NCI-H2196 treated with DMSO at 0.1 percent for 48 hours (cell line): ENCODE data around the gene WDR73.
"Not testable (repeated sequence)": the region's sequence is repeated elsewhere in the genome, so short reads cannot be mapped to it uniquely, and the experiment has no call there.

Source experiments
- DNase-seq: peaks from one replicate; lab custom pipeline; 2025; ENCODE audit not compliant: unreplicated experiment; lab: John Stamatoyannopoulos, UW

The WDR73 gene

DNA sequence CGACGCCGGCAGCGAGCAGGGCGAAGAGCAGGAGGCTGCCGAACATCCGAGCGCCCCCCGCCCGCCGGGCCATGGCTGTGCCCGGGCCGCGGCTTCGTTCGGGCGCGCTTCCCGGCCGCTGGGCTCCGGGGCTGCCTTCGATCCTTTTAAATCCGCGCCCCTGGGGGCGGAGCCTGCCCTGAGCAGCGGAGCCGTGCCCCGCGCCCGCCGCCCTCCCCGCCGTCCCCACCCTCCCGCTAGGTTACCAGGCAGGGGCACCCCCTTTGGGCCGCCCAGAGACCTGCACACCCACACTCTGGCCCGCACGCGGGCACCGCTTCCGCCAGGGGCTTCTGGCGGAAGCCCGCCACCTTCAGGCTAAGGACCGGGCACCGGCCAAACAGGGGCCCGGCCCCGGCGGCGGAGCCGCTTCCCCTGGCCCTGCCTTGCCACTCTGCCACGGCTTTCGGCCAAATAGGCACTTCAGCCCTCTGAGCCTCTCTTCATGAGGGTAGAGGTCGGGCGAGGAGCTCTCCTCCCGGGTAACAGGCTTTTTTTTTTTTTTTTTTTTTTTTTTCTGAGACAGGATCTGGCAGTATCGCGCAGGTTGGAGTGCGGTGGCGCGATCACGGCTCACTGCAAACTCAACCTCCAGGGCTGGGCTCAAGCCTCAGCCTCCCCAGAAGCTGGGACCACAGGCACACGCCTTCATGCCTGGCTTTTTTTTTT lies 4.2 kb upstream of the WDR73 start, which contains the start of gene NMB:
TSS of gene NMB (minus strand) at position 120 of the 708 bp plus-strand sequence. CDS start at position 73, 47 bp downstream.
- DNase-seq, result peak; percentile 30

DNA sequence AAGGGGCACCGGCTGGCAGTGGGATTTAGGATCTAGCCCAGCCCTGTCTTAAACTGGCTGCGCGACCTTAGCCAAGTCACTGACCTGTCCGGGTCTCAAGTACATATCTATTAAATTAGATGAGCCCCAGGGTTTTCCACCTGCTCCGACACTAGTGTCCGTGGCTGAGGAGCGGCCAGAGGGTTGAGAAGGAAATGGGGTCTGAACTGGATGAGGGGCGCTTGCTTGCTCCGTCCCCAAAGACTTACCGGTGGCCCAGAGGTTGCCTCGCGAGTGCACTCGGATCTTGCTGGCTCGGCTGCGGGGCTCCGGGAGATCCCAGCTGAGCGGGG lies 3.6 kb upstream of the WDR73 start:
- no peak for DNase-seq

DNA sequence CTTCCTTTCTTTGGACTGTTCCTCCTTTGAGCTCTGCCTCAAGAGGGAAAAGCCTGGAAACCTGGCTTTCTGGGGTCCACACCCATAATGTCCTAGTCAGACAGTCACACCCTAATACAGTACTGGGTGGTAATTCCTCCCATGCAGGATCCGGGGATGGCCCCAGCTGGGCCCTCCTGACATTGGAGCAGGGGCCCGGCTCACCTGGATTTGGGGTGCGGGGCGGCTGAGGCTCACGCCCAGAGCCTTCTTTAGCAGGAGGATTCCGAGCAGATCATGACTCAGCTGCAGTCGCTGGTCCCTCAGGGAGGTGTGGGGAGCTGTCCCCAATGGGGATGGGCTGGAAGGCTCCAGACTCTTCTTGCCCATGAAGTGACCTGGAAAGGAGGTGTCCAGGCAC lies 2.9 kb upstream of the WDR73 start:
- DNase-seq, result no peak

DNA sequence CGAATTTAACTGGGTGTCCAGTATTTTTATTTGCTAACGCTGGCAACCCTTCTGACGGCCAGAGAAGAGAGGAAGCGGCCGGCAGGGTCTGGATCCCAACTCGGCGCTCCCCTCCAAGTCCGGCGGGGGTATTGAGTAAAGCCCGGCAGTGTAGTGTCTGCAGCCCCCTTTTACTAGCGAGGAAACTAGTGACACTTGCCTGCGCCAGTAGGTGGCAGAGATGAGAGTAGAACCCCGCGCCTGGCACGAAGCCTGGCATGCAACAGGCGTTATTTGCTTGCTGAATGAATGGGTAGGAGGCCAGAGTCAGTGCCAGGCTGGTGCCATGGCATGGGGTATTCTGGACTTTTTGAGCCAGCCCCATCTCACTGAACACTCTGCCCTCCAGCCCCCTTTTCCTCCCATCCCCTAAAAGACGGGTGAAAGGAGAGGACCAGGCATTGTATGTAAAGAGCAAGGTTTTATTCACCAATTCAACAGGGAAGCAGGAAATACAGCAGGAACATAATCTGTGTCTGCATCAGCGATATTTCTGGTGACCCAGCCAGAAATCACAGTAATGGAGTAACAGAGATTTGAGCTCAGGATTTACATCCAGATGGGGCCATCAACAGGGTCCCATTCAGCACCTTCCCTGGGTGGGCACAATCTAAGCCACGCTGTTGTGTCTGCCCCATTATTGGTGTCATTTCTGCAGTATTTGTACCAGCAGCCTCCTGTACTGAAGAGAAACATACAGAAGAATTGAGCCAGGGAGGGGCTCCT lies 788 bp upstream of the WDR73 start:
- DNase-seq, result peak; percentile 52

DNA sequence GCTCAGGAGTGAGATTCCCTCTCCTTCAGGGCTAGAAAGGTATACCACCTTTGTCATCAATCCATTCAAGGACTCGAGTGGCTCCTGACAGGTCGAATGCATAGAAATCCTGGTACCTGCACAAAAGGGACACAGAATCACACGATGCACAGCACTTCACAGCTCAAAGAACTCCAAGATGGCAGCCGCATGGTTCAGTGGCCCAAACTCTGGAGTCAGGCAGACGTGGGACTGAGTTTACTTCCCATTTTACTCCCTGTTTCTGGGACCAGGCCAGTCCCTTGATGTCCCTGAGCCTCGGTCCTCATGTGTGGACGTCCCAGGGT lies 536 bp downstream of the WDR73 start:
- no peak for DNase-seq

DNA sequence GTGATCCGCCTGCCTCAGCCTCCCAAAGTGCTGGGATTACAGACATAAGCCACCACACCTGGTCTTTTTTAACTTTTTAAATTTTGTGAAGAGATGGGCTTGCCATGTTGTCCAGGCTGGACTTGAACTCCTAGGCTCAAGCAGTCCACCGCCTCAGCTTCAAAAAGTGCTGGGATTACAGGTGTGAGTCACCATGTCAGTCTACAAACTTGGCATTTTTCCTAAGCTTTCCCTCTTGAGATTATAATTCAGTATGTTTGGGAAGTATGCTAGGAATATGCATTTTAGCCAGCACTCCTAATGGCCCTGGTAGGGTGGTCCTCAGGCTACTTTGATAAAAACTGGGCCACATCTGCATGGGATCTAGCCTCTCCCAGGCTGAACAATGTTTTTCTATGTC lies 4.4 kb downstream of the WDR73 start:
- DNase-seq, result no peak

DNA sequence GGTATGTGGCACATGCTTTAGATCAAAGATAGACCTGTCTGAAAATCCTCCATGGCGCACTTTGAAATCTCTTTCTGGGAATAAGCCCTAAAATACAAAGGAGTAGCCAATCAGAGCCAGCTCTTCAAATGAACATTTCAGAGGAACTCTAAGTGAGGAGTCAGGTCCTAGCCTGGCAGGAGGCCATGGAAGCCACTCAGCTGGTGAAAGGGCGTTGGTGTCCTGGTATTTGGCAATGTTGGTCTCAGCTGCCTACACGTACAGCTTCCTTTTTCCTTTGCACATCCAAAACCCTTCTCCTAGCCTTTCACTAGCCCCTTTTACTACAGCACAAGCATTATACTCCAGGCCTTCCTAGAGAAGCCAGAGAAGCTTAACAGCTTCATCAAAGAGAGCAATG lies 5.5 kb downstream of the WDR73 start:
- DNase-seq, result no peak

DNA sequence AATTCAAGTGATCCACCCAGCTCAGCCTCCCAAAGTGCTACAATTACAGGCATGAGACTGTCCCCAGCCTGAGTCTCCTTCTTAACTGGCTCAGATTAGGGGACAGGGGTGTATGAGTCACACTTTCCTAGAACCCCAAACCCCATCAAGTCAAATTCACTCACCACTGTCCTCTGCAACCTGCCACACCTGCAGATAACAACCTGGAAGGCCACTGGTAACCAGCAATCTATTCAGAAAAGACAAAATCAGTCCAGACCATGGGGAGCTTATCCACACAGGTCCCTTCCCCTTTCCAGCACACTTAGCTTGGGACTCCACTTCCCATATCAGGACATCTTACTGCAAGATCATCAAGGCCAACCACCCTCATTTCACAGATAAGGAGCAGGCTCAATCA lies 6.4 kb downstream of the WDR73 start:
- no peak for DNase-seq

DNA sequence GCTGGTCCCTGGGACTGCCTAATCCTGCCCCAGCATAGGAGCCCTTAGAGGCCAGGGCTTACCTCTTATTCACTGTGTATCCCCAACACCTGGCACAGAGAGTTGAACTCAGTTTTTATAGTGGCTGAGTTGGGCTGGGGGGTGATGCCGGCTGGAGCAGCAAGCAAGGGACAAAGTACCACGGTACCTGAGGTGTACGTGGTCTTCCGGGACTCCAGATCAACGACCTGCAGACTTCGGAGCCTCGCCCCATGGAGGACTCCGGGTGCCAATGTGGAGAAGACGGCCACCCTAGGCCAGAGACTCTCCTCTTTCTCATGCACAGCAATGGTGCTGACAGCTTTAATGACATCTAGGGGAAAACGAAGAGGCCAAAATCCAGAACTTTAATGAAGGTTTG lies 8.1 kb downstream of the WDR73 start:
- no peak for DNase-seq

DNA sequence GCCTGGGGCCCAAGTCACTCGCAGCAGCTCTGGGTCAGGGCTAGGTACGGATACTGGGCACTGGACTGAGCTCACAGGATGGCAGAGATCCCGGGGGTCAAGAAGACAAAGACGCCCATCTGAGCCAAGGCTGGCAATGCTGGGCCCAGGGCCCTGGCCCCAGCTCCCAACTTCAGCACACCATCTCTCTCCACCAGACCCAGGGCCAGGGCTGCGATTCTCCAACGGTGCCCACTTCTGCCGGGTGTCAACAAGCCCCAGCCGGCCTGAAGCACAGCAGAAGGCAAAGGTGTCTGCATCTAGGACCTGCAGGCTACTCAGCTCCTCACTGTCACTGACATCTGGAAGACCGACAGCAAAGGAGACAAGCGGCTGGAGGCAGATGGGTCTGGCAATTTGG lies 8.6 kb downstream of the WDR73 start:
- no peak for DNase-seq

DNA sequence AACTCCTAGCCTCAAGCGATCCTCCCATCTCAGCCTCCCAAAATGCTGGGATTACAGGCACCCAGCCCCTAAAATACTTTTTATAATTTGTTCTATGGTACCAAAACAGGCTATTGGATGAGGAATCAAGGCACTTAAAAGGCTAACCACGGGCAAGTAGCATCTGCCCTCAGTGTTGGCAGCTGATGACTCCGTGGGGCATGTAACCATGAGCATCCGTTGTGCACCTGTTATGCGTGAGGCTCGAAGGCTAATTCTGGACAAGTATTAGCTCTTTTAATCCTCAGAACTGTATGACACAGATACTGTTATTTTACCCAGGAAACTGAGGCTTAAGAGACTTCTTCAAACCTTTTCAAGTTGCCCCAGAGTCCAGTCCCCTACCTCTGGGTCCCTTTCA lies 10.2 kb downstream of the WDR73 start:
- no peak for DNase-seq

DNA sequence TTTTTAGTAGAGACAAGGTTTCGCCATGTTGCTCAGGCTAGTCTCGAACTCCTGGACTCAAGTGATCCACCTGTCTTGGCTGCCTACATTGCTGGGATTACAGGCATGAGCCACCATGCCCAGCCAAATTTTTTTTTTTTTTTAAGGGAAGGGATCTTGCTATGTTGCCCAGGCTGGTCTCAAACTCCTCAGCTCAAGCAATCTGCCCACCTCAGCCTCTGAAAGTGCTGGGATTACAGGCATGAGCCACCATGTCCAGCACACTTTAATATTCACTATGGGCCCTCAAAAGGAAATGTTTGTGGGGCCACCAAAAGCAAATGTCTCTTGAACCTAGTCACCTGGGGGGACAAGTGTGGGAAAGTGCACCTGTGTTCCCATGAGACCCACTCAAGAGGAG lies 11.4 kb downstream of the WDR73 start:
- not testable (repeated sequence) for DNase-seq

DNA sequence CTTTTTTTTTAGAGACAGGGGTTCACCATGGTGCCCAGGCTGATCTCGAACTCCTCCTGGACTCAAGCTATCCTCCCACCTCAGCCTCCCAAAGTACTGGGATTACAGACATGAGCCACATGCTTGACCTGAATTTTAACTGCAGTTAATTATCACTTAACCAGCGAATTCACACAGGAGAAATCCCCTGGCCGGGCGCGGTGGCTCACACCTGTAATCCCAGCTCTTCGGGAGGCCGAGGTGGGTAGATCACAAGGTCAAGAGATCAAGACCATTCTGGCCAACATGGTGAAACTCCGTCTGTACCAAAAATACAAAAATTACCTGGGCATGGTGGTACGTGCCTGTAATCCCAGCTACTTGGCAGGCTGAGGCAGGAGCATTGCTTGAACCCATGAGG lies 12.2 kb downstream of the WDR73 start:
- not testable (repeated sequence) for DNase-seq

DNA sequence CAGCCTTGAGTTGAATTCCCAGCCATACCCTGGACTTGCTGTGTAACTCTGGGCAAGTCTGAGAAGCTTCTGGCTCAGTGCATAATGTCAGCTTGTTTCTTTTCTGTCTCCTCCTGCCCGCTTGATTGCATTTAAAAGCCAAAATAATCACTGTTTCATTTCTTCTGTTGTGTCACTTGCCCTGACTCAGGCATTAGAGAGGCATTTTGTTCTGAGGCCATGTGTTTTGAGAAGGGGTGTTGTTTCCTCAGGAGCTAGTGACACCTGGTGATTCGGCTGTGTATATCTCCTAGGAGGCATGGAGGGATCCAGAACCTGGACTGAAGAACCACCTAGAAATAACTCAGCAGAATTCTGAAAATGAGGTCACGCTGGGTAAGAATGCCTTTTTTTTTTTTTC lies 16.0 kb downstream of the WDR73 start:
- no peak for DNase-seq

DNA sequence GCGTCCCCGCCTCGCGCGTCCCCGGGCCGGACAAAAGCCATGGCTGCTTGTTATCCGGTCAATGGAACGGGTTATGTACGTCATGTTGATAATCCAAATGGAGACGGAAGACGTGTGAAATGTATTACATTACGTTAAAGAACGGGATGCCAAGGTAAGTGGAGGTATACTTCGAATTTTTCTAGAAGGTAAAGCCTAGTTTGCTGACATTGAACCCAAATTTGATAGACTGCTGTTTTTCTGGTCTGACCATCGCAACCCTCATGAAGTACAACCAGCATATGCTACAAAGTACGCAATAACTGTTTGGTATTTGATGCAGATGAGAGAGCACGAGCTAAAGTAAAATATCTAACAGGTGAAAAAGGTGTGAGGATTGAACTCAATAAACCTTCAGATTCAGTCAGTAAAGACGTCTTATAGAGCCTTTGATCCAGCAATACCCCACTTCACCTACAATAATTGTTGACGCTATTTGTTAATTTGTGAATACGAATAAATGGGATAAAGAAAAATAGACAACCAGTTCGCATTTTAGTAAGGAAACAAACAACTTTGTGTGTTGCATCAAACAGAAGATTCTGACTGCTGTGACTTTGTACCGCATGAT lies 19.8 kb downstream of the WDR73 start:
- DNase-seq, result no peak

DNA sequence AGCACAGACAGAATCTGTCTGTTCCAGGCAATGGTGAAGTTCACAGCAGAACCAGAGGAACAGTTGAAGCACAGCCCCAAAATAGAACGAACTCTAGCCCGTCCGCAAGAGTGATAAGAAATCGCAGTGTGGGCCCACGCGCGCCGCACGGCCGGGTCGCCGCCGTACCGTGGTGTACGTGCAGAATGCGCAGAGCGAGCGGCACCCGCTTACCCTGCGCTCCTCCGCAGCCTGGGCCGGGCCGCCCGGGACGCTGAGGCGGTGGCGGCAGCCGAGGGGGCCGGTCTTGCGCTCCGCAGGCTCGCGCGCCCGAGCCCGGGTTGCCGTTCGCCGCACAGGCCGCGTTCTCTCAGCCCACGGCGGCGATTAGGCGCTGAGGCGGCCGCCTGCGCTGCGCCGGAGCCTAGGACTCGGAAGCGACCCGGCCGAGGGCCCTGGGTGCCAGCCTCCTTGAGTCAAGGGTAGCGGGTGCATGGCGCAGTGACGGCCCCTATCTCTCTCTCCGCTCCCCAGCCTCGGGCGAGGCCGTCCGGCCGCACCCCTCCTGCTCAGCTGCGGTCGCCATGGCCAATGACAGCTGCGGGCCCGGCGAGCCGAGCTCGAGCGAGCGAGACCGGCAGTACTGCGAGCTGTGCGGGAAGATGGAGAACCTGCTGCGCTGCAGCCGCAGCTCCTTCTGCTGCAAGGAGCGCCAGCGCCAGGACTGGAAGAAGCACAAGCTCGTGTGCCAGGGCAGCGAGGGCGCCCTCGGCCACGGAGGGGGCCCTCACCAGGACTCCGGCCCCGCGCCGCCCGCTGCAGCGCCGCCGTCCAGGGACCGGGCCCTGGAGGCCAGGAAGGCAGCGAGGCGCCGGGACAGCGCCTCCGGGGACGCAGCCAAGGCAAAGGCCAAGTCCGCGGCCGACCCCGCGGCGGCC lies 20.5 kb downstream of the WDR73 start:
- DNase-seq, result no peak

DNA sequence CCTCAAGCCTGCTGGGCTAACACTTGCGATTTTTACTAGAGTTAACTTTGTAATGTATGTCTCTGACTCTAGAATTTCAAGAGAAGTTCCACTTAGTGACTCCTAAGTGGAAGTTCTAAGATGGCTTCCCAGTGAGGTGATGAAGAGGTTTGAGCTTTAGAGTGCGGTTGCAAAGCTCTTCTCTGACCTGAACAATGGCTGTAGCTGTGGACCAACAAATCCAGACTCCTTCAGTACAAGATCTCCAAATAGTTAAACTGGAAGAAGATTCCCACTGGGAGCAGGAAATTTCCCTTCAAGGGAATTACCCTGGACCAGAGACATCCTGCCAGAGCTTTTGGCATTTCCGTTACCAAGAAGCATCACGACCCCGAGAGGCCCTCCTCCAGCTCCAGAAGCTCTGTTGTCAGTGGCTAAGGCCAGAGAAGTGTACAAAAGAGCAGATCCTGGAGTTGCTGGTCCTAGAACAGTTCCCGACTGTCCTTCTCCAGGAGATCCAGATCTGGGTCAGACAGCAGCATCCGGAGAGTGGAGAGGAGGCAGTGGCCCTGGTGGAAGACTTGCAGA lies 22.3 kb downstream of the WDR73 start:
- DNase-seq, result no peak

DNA sequence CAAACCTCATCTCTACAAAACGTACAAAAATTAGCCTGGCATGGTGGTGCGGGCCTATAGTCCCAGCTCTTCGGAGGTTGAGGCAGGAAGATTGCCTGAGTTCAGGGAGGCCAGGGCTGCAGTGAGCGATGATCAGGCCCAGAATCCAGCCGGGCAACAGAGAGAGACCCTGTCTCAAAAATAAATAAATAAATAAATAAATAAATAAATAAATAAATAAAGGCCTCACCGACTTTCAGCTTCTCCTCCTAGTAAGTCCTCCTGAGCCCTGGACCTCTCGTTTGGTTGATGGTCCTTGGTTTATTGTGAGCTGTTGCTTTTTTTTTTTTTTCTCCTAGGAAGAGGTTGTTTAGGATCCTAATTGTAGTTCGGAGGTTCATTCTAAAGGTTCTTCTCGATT lies 25.1 kb downstream of the WDR73 start:
- no peak for DNase-seq

DNA sequence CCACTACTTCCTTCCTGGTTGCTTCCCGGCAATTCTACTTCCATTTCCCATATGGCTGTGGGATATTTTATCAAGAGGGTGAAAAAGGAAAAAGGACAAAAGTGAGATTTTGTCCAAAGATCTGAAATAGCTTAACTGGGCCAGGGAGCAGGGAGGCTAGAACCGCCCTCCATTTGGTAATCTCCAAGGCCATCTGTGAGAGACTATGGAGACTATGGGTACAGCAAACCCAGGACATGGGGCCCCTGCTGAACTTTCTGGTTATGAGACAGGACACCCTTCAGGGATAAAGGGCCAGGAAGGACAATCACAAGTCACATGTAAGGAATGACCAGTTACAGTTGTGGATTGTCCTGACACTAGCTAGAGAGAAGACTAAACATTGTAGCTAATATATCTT lies 29.0 kb downstream of the WDR73 start:
- DNase-seq, result no peak

DNA sequence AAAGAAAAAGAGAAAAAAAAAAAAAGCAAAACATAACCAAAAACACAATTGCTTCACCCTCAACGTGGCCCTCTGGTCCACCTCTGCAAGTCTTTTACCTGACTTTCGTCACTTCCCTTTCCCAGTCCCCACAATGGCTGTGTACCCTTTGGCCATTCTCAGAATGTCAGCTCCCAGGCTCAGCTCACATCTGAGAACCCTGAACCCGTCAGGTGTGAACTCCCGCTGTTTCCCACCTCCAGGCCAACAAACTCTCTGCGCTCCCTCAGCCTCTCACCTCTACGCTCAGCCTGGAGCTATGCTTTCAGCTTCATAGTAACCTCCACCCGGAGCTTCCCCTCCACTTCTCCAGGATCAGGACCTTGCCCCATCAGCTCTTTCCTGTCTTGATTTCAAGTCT lies 29.7 kb downstream of the WDR73 start:
- DNase-seq, result no peak

DNA sequence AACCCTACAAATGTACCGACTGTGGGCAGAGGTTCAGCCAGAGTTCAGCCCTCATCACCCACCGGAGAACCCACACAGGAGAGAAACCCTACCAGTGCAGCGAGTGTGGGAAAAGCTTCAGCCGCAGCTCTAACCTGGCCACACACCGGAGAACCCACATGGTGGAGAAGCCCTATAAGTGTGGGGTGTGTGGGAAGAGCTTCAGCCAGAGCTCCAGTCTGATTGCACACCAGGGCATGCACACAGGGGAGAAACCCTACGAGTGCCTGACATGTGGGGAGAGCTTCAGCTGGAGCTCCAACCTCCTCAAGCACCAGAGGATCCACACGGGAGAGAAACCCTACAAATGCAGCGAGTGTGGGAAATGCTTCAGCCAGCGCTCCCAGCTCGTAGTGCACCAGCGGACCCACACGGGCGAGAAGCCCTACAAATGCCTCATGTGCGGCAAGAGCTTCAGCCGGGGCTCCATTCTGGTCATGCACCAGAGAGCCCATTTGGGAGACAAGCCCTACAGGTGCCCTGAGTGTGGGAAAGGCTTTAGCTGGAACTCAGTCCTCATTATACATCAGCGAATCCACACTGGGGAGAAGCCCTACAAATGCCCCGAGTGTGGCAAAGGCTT lies 32.6 kb downstream of the WDR73 start:
- DNase-seq, result no peak
